SK-N-SH (cell line): ENCODE measurements around the gene PTGR3. TPM values are rescaled to one million over a fixed set of nuclear protein-coding genes. Genes with fewer than 3 reads are reported as not detected.

Source experiments
- CTCF ChIA-PET: fragments of 300-600, 350-600 bp; formaldehyde crosslinking; extraction: SDS; loops from one replicate; lab custom pipeline; 2021; lab: Yijun Ruan, JAX
- POLR2A ChIA-PET: fragments of 350-600 bp; sonication (Branson Sonifier 250); formaldehyde crosslinking; extraction: SDS; loops from one replicate; lab custom pipeline; 2020; ENCODE audit warnings: antibody characterized with exemption, inconsistent platforms; lab: Yijun Ruan, JAX
- DNase-seq: peaks from one replicate; pipeline ENCODE4 v3.0.0; 2012
- H2AFZ ChIP-seq: fragments of 200-600 bp; sonication (generic); 2 replicates; pipeline ENCODE4 v1.8.1; 2016; ENCODE audit warnings: antibody characterized with exemption, mild to moderate bottlenecking, low read depth
- H3F3A ChIP-seq: fragments of 200-600 bp; sonication (generic); replicated peaks from 2 replicates; pipeline ENCODE3; 2016; ENCODE audit warnings: antibody characterized with exemption, mild to moderate bottlenecking; ENCODE audit not compliant: insufficient read depth
- H3K27ac ChIP-seq, 2 experiments: fragments of 200-500 bp in 1 of 2; fragments of 200-600 bp in 1 of 2; sonication (Bioruptor generic) in 1 of 2; sonication (generic), shearing (Covaris generic) in 1 of 2; 2 replicates each; pipeline versions ENCODE4 v1.5.1 to v1.6.1; 2014 to 2016; ENCODE audit warnings: low read depth in 2 of 2, inconsistent platforms in 1 of 2, low read length in 1 of 2, mild to moderate bottlenecking in 1 of 2, mixed read lengths in 1 of 2
- H3K27me3 ChIP-seq: fragments of 200-600 bp; sonication (generic), shearing (Covaris generic); 2 replicates; pipeline ENCODE4 v1.6.1; 2016; ENCODE audit warnings: mixed run types; ENCODE audit not compliant: insufficient read depth
- H3K36me3 ChIP-seq, 2 experiments: fragments of 200-500 bp in 1 of 2; fragments of 200-600 bp in 1 of 2; sonication (Bioruptor generic) in 1 of 2; sonication (generic) in 1 of 2; replicated peaks in 1 of 2; 2 replicates each; pipeline versions ENCODE3 to v1.5.1; 2014 to 2016; ENCODE audit warnings: low read length in 1 of 2, mild to moderate bottlenecking in 1 of 2; ENCODE audit not compliant: insufficient read depth in 2 of 2, control insufficient read depth in 1 of 2
- H3K4me1 ChIP-seq, 2 experiments: fragments of 200-500 bp in 1 of 2; fragments of 200-600 bp in 1 of 2; sonication (Bioruptor generic) in 1 of 2; sonication (generic), shearing (Covaris generic) in 1 of 2; 2 replicates each; pipeline versions ENCODE4 v1.5.1 to v1.6.1; 2014 to 2016; ENCODE audit warnings: low read depth in 1 of 2, low read length in 1 of 2, mixed run types in 1 of 2; ENCODE audit not compliant: insufficient read depth in 2 of 2, control insufficient read depth in 1 of 2
- H3K4me2 ChIP-seq: fragments of 200-600 bp; sonication (generic), shearing (Covaris generic); 2 replicates; pipeline ENCODE4 v1.6.1; 2017; ENCODE audit warnings: mixed run types
- H3K4me3 ChIP-seq, 2 experiments: fragments of 200-500 bp in 1 of 2; fragments of 200-600 bp in 1 of 2; sonication (Bioruptor generic) in 1 of 2; sonication (generic), shearing (Covaris generic) in 1 of 2; 2 replicates each; pipeline versions ENCODE4 v1.5.1 to v1.8.1; 2014 to 2016; ENCODE audit warnings: low read depth in 2 of 2, inconsistent platforms in 1 of 2, low read length in 1 of 2, mild to moderate bottlenecking in 1 of 2, mixed read lengths in 1 of 2, moderate library complexity in 1 of 2
- H3K79me2 ChIP-seq: fragments of 200-600 bp; sonication (generic); 2 replicates; pipeline ENCODE4 v1.8.1; 2017; ENCODE audit warnings: mild to moderate bottlenecking; ENCODE audit not compliant: insufficient read depth
- H3K9ac ChIP-seq: fragments of 200-600 bp; sonication (generic); 2 replicates; pipeline ENCODE4 v1.6.1; 2017; ENCODE audit warnings: mixed run types
- H3K9me2 ChIP-seq: fragments of 200-600 bp; sonication (generic); 2 replicates; pipeline ENCODE4 v1.6.1; 2017; ENCODE audit warnings: mixed run types
- H3K9me3 ChIP-seq: fragments of 200-600 bp; sonication (generic); 2 replicates; pipeline ENCODE4 v1.6.1; 2017; ENCODE audit warnings: mixed run types, mild to moderate bottlenecking, moderate library complexity
- H4K20me1 ChIP-seq: fragments of 200-600 bp; sonication (generic); 2 replicates; pipeline ENCODE4 v1.6.1; 2017; ENCODE audit warnings: mild to moderate bottlenecking, mixed run types; ENCODE audit not compliant: insufficient read depth
- CTCF ChIP-seq: fragments of 200-600 bp; sonication (generic); IDR thresholded peaks from 2 replicates; pipeline ENCODE4 v1.6.1; 2017; ENCODE audit warnings: antibody characterized with exemption, mild to moderate bottlenecking, moderate library complexity
- ELF1 ChIP-seq: IDR thresholded peaks from 2 replicates; pipeline ENCODE4 v1.4.0; 2012
- EP300 ChIP-seq, 2 experiments: IDR thresholded peaks; 2 replicates each; pipeline versions ENCODE4 v1.4.0 to v1.6.1; 2012; ENCODE audit warnings: borderline replicate concordance in 1 of 2, low read depth in 1 of 2, low read length in 1 of 2
- FOXJ3 ChIP-seq: sonication (generic); formaldehyde crosslinking; IDR thresholded peaks from 2 replicates; pipeline ENCODE4 v1.5.1; 2020; ENCODE audit warnings: mild to moderate bottlenecking, missing genetic modification reagents
- FOXM1 ChIP-seq: IDR thresholded peaks from 2 replicates; pipeline ENCODE4 v1.4.0; 2012; ENCODE audit warnings: low read depth, mild to moderate bottlenecking
- GABPA ChIP-seq: IDR thresholded peaks from 2 replicates; pipeline ENCODE4 v1.4.0; 2012; ENCODE audit warnings: low read depth, mild to moderate bottlenecking
- RAD21 ChIP-seq: IDR thresholded peaks from 2 replicates; pipeline ENCODE4 v1.6.1; 2012; ENCODE audit warnings: mild to moderate bottlenecking, low read length
- RFX5 ChIP-seq: IDR thresholded peaks from 2 replicates; pipeline ENCODE4 v1.6.1; 2012; ENCODE audit warnings: mild to moderate bottlenecking, improper control_type of control experiment, low read length
- SMC3 ChIP-seq: IDR thresholded peaks from 2 replicates; pipeline ENCODE4 v1.6.1; 2012; ENCODE audit warnings: low read depth, low read length, improper control_type of control experiment
- TAF1 ChIP-seq: IDR thresholded peaks from 2 replicates; pipeline ENCODE4 v1.6.1; 2012; ENCODE audit warnings: low read depth, mild to moderate bottlenecking, low read length, moderate library complexity, borderline replicate concordance
- YY1 ChIP-seq: IDR thresholded peaks from 2 replicates; pipeline ENCODE4 v1.4.0; 2012; ENCODE audit warnings: low read depth, mild to moderate bottlenecking
- WGBS: methylation state at CpG from one replicate; pipeline ENCODE4 v1.1.6; 2017; ENCODE audit warnings: low lambda C conversion rate; 5-methylcytosine and 5-hydroxymethylcytosine counted together
- polyA plus RNA-seq, 3 experiments: library from polyadenylated mRNA; depleted of rRNA; stranded (reverse); fragments of >200 nt; gene quantifications; 2 replicates each; pipeline ENCODE4 v1.2.3, GENCODE V29; 2012

Gene PTGR3
- polyA plus RNA-seq, 1 of the 3 experiments (the other 2 are of a cell fraction), result 20.7 TPM

GRCh38 chr18:75204732-75205513 lies 4.0 kb downstream of the PTGR3 start:
- peak overlapping the region; percentile 37; the same call in 1 of the 2 replicates for H3K9ac ChIP-seq
- peaks cover 14% of the 10 kb centered on the region in 2 experiments for H3K36me3 ChIP-seq
- ChIA-PET POLR2A (no interaction called here), CTCF (interaction anchor here (0.7 kb wide), 1 partner anchor 255 kb away, joined by 3 read pairs; no protein-coding TSS in a partner anchor)
- H4K20me1 ChIP-seq, result peaks cover 11% of the 10 kb centered on the region
- H3K9me2 ChIP-seq, result no peaks in the 10 kb centered on the region
- H3K4me1 ChIP-seq, result peaks cover 25 to 61% of the 10 kb centered on the region in 2 experiments
- no peaks in the 10 kb centered on the region for H3K9me3 ChIP-seq
- no peak overlapping the region for H2AFZ ChIP-seq
- no peak for DNase-seq
- H3K27ac ChIP-seq, result peak overlapping the region in 1 of 2 experiments; percentile 89; a peak in 1 of 4 replicates
- peak overlapping the region; percentile 30 to 48 for H3K4me3 ChIP-seq
- H3F3A ChIP-seq, result peaks cover 4% of the 10 kb centered on the region
- H3K4me2 ChIP-seq, result peak overlapping the region; percentile 83
- no peaks in the 10 kb centered on the region for H3K27me3 ChIP-seq
- peaks cover 72% of the 10 kb centered on the region for H3K79me2 ChIP-seq
- TF ChIP-seq CTCF (no peak), RFX5 (no peak), FOXJ3 (CRISPR knock-in tag) (no peak), ELF1 (no peak), RAD21 (no peak), YY1 (no peak), EP300 (IDR thresholded peaks at IDR 0.05; ENCODE audit: borderline replicate concordance in 1 of 2, low read depth in 1 of 2, low read length in 1 of 2) (no peak), FOXM1 (no peak)
- 80% methylated on average over 36 of the region's 75 CpGs for WGBS

DNA sequence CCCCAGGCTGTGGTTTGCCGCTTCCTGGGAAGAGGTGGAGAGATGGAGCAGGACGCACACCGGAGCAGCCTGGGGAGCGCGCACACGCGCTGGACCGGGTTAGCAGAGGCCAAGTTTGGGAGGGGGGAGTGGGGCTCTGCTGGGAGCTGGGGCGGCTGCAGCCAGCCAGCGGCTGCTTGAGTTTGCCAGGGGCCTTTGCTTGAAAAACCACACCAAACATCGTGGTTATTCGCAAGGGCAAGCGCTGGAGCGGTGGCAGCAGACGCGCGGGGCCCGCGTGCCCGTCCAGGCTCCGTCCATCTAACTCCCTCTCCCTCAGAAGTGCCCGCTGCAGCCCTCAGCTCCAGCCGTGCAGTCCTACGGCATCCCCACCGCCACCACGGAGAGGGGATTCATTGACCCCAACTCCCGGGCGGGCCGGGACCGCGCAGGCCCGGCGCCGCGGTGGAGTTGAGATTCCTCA lies 4.6 kb downstream of the PTGR3 start:
- peak overlapping the region in 1 of 2 experiments; percentile 89; a peak in 2 of 4 replicates for H3K27ac ChIP-seq
- H3K36me3 ChIP-seq, result peaks cover 14 to 15% of the 10 kb centered on the region in 2 experiments
- peak overlapping the region; percentile 83 for H3K4me2 ChIP-seq
- no peaks in the 10 kb centered on the region for H3F3A ChIP-seq
- H3K4me1 ChIP-seq, result peaks cover 29 to 67% of the 10 kb centered on the region in 2 experiments
- no peaks in the 10 kb centered on the region for H3K9me3 ChIP-seq
- peaks cover 11% of the 10 kb centered on the region for H4K20me1 ChIP-seq
- no peak overlapping the region for H2AFZ ChIP-seq
- H3K27me3 ChIP-seq, result no peaks in the 10 kb centered on the region
- H3K4me3 ChIP-seq, result peak overlapping the region; percentile 30 to 48; a peak in 3 of 4 replicates
- TF ChIP-seq FOXJ3 (CRISPR knock-in tag) (no peak), SMC3 (no peak), TAF1 (no peak), RAD21 (no peak), GABPA (no peak)
- 60% methylated on average over 22 of the region's 35 CpGs for WGBS
- CTCF ChIA-PET, result interaction anchor here (0.7 kb wide), 1 partner anchor 606 kb away, joined by 4 read pairs; no protein-coding TSS in a partner anchor
- peak; percentile 61 for DNase-seq
- peak overlapping the region; percentile 37; the same call in 1 of the 2 replicates for H3K9ac ChIP-seq
- peaks cover 72% of the 10 kb centered on the region for H3K79me2 ChIP-seq
- H3K9me2 ChIP-seq, result no peaks in the 10 kb centered on the region
- POLR2A ChIA-PET, result no interaction called here
